K562 (cell line): Measurements from ENCODE around the gene ENO3. TPM values are rescaled to one million over a fixed set of nuclear protein-coding genes. Genes with fewer than 3 reads are reported as not detected.

Experiments used
- ATAC-seq: fragments of 200-7000 bp; cut with Tn5 transposase; 3 replicates; pipeline ENCODE4 v1.9.1; 2020; ENCODE audit warnings: moderate library complexity
- BruUV-seq: library from RNA; stranded (reverse); fragments of 400-500 nt; replicated peaks from 2 replicates; lab custom pipeline; 2021; lab: Mats Ljungman, UMichigan
- CTCF ChIA-PET: fragments of 300-600 bp; formaldehyde crosslinking; extraction: SDS; loops from one replicate; lab custom pipeline; 2021; ENCODE audit warnings: low intra/inter-chr PET ratio; lab: Yijun Ruan, JAX
- POLR2A ChIA-PET: fragments of 300-600, 350-650 bp; sonication (Branson Sonifier 250); formaldehyde crosslinking; extraction: SDS; loops from one replicate; lab custom pipeline; 2021; ENCODE audit warnings: antibody characterized with exemption, inconsistent platforms; lab: Yijun Ruan, JAX
- DNase-seq, 4 experiments: peaks; one replicate each; pipeline versions ENCODE4 v3.0.0 to v3.0.0-alpha.2; 2011 to 2018; ENCODE audit warnings: low spot score in 3 of 4, mixed read lengths in 3 of 4; ENCODE audit errors: extremely low read depth in 1 of 4
- FAIRE-seq: peaks from 2 replicates; lab custom pipeline; 2011; peaks lifted over from hg19 to GRCh38; lab: Jason Lieb, UNC
- H2AFZ ChIP-seq: 2 replicates; pipeline ENCODE4 v1.6.0; 2011; ENCODE audit warnings: low read depth, low read length, control low read depth, inconsistent platforms
- H3K27ac ChIP-seq: fragments of 200-600 bp; 3 replicates; pipeline ENCODE4 v1.8.0; 2011; ENCODE audit warnings: low read depth, mild to moderate bottlenecking, control low read depth, inconsistent platforms, low read length, moderate library complexity, mixed read lengths; ENCODE audit errors: extremely low read depth
- H3K27me3 ChIP-seq, 2 experiments: fragments of 300-600 bp in 1 of 2; 2 replicates in 1 of 2; 3 replicates in 1 of 2; pipeline versions ENCODE4 v1.6.0 to v1.8.0; 2011; ENCODE audit warnings: inconsistent platforms in 2 of 2, low read length in 2 of 2, mild to moderate bottlenecking in 1 of 2, mixed read lengths in 1 of 2, moderate library complexity in 1 of 2; ENCODE audit not compliant: control insufficient read depth in 2 of 2, insufficient read depth in 2 of 2
- H3K36me3 ChIP-seq: fragments of 300-600 bp; 3 replicates; pipeline ENCODE4 v1.8.0; 2011; ENCODE audit warnings: mild to moderate bottlenecking, low read length, inconsistent platforms; ENCODE audit not compliant: control insufficient read depth, insufficient read depth
- H3K4me1 ChIP-seq, 2 experiments: fragments of 200-600 bp in 1 of 2; replicated peaks in 1 of 2; 2 replicates in 1 of 2; 3 replicates in 1 of 2; pipeline versions ENCODE4 v1.5.1 to v1.8.0; 2011; ENCODE audit warnings: inconsistent platforms in 2 of 2, low read length in 2 of 2, mild to moderate bottlenecking in 1 of 2, mixed read lengths in 1 of 2, moderate library complexity in 1 of 2; ENCODE audit not compliant: control insufficient read depth in 2 of 2, insufficient read depth in 2 of 2
- H3K4me2 ChIP-seq: 2 replicates; pipeline ENCODE4 v1.6.1; 2011; ENCODE audit warnings: low read length, control low read depth, inconsistent platforms, mixed read lengths; ENCODE audit not compliant: insufficient read depth
- H3K4me3 ChIP-seq: fragments of 200-600 bp; sonication (generic), shearing (Covaris generic); 2 replicates; pipeline ENCODE4 v1.5.1; 2016; ENCODE audit warnings: control low read depth, inconsistent platforms
- H3K79me2 ChIP-seq: fragments of 200-600 bp; 3 replicates; pipeline ENCODE4 v1.8.0; 2011; ENCODE audit warnings: low read length, inconsistent platforms; ENCODE audit not compliant: control insufficient read depth, insufficient read depth
- H3K9ac ChIP-seq, 2 experiments: 2 replicates each; pipeline versions ENCODE4 v1.6.0 to v1.6.1; 2011; ENCODE audit warnings: low read depth in 2 of 2, low read length in 2 of 2, control low read depth in 1 of 2, inconsistent platforms in 1 of 2, mild to moderate bottlenecking in 1 of 2, mixed read lengths in 1 of 2; ENCODE audit not compliant: insufficient read depth in 1 of 2
- H3K9me1 ChIP-seq: one replicate; pipeline ENCODE4 v1.6.0; 2011; ENCODE audit warnings: inconsistent platforms, mild to moderate bottlenecking, low read length, moderate library complexity; ENCODE audit not compliant: control insufficient read depth, insufficient read depth
- H3K9me3 ChIP-seq: replicated peaks from 2 replicates; pipeline ENCODE4 v1.5.1; 2011; ENCODE audit warnings: low read depth, low read length, inconsistent platforms; ENCODE audit not compliant: control insufficient read depth, insufficient read depth
- H4K20me1 ChIP-seq: replicated peaks from 2 replicates; pipeline ENCODE4 v1.6.1; 2011; ENCODE audit warnings: low read length, inconsistent platforms, mixed read lengths; ENCODE audit not compliant: control insufficient read depth, insufficient read depth
- C11orf30 ChIP-seq: fragments of 450-650 bp; IDR thresholded peaks from 2 replicates; pipeline ENCODE4 v1.6.1; 2016; ENCODE audit warnings: low read depth, mild to moderate bottlenecking
- ETV1 ChIP-seq: fragments of 450-650 bp; conservative IDR thresholded peaks from 2 replicates; pipeline ENCODE4 v1.6.1; 2016; ENCODE audit warnings: missing genetic modification characterization, control low read depth, low read depth, missing compliant biosample characterization
- FOXP1 ChIP-seq: sonication (generic); formaldehyde crosslinking; IDR thresholded peaks from 2 replicates; pipeline ENCODE4 v1.8.0; 2022; ENCODE audit warnings: mild to moderate bottlenecking, missing genetic modification reagents
- KAT2B ChIP-seq: IDR thresholded peaks from one replicate; pipeline ENCODE4 v1.6.1; 2012; ENCODE audit warnings: low read depth, mild to moderate bottlenecking, control low read depth, inconsistent platforms, low read length, moderate library complexity
- MEIS2 ChIP-seq: fragments of 450-650 bp; IDR thresholded peaks from 2 replicates; pipeline ENCODE4 v1.6.1; 2014; ENCODE audit warnings: mild to moderate bottlenecking; ENCODE audit not compliant: partially characterized antibody
- TAL1 ChIP-seq: fragments of 450-650 bp; IDR thresholded peaks from 2 replicates; pipeline ENCODE4 v1.6.1; 2016; ENCODE audit warnings: mild to moderate bottlenecking
- WGBS: fragments of 100-300 bp; shearing (Covaris generic); methylation state at CpG from one replicate; pipeline ENCODE4 v1.1.6; 2016; ENCODE audit warnings: low coverage, mixed read lengths; ENCODE audit not compliant: insufficient coverage; ENCODE audit errors: missing lambda C conversion rate; 5-methylcytosine and 5-hydroxymethylcytosine counted together
- in situ Hi-C: fragments of 300-500 bp; cut with MboI; formaldehyde crosslinking; loops from 4 replicates; pipeline ENCODE4 v1.15.0; 2018; ENCODE audit warnings: inconsistent platforms, mixed read lengths
- intact Hi-C: fragments of 100-400 bp; cut with micrococcal nuclease; formaldehyde crosslinking; loops from 2 replicates; pipeline ENCODE4 v1.14.2; 2022
- polyA plus RNA-seq, 8 experiments: library from polyadenylated mRNA; depleted of rRNA in 4 of 8; stranded (reverse) in 5 of 8; unstranded in 3 of 8; fragments of >200 nt; fragmentation: Nextera tagmentation in 2 of 8; fragmentation: Illumina TruSeq in 1 of 8; extraction: Ambion mirVana in 2 of 8; extraction: Trizol in 1 of 8; gene quantifications; 2 replicates each; pipeline versions ENCODE4 v1.2.1 to v1.2.3, GENCODE V29; 2011 to 2014; ENCODE audit warnings: inconsistent platforms in 1 of 8, missing spikeins in 1 of 8
- total RNA-seq, 7 experiments: library from RNA; depleted of rRNA in 6 of 7; stranded (reverse); fragments of >200 nt in 6 of 7; fragmentation: Illumina TruSeq in 2 of 7; extraction: Trizol in 2 of 7; gene quantifications; 2 replicates each; pipeline versions ENCODE4 v1.2.1 to v1.2.3, GENCODE V29; 2011 to 2021; ENCODE audit warnings: low replicate concordance in 1 of 7
- TF ChIP-seq, protein P1 (sequence below): fragments of 200-600 bp; sonication (generic); IDR thresholded peaks from one replicate; pipeline ENCODE4 v1.6.1; 2012; ENCODE audit warnings: mild to moderate bottlenecking, low read depth, low read length, inconsistent platforms
- TF ChIP-seq, protein P2 (sequence below): sonication (generic); formaldehyde crosslinking; IDR thresholded peaks from 2 replicates; pipeline ENCODE4 v1.8.1; 2022; ENCODE audit warnings: missing genetic modification reagents

ENO3 gene
- total and polyA plus RNA-seq, 9 of the 15 experiments (the other 6 are each of a cell fraction or from before 2014, with no cell fraction given), result 5.7 to 17.2 (median 9.9) TPM

- no peak for FAIRE-seq
- BruUV-seq, result no TSS peak
- TF ChIP-seq, protein P1, sequence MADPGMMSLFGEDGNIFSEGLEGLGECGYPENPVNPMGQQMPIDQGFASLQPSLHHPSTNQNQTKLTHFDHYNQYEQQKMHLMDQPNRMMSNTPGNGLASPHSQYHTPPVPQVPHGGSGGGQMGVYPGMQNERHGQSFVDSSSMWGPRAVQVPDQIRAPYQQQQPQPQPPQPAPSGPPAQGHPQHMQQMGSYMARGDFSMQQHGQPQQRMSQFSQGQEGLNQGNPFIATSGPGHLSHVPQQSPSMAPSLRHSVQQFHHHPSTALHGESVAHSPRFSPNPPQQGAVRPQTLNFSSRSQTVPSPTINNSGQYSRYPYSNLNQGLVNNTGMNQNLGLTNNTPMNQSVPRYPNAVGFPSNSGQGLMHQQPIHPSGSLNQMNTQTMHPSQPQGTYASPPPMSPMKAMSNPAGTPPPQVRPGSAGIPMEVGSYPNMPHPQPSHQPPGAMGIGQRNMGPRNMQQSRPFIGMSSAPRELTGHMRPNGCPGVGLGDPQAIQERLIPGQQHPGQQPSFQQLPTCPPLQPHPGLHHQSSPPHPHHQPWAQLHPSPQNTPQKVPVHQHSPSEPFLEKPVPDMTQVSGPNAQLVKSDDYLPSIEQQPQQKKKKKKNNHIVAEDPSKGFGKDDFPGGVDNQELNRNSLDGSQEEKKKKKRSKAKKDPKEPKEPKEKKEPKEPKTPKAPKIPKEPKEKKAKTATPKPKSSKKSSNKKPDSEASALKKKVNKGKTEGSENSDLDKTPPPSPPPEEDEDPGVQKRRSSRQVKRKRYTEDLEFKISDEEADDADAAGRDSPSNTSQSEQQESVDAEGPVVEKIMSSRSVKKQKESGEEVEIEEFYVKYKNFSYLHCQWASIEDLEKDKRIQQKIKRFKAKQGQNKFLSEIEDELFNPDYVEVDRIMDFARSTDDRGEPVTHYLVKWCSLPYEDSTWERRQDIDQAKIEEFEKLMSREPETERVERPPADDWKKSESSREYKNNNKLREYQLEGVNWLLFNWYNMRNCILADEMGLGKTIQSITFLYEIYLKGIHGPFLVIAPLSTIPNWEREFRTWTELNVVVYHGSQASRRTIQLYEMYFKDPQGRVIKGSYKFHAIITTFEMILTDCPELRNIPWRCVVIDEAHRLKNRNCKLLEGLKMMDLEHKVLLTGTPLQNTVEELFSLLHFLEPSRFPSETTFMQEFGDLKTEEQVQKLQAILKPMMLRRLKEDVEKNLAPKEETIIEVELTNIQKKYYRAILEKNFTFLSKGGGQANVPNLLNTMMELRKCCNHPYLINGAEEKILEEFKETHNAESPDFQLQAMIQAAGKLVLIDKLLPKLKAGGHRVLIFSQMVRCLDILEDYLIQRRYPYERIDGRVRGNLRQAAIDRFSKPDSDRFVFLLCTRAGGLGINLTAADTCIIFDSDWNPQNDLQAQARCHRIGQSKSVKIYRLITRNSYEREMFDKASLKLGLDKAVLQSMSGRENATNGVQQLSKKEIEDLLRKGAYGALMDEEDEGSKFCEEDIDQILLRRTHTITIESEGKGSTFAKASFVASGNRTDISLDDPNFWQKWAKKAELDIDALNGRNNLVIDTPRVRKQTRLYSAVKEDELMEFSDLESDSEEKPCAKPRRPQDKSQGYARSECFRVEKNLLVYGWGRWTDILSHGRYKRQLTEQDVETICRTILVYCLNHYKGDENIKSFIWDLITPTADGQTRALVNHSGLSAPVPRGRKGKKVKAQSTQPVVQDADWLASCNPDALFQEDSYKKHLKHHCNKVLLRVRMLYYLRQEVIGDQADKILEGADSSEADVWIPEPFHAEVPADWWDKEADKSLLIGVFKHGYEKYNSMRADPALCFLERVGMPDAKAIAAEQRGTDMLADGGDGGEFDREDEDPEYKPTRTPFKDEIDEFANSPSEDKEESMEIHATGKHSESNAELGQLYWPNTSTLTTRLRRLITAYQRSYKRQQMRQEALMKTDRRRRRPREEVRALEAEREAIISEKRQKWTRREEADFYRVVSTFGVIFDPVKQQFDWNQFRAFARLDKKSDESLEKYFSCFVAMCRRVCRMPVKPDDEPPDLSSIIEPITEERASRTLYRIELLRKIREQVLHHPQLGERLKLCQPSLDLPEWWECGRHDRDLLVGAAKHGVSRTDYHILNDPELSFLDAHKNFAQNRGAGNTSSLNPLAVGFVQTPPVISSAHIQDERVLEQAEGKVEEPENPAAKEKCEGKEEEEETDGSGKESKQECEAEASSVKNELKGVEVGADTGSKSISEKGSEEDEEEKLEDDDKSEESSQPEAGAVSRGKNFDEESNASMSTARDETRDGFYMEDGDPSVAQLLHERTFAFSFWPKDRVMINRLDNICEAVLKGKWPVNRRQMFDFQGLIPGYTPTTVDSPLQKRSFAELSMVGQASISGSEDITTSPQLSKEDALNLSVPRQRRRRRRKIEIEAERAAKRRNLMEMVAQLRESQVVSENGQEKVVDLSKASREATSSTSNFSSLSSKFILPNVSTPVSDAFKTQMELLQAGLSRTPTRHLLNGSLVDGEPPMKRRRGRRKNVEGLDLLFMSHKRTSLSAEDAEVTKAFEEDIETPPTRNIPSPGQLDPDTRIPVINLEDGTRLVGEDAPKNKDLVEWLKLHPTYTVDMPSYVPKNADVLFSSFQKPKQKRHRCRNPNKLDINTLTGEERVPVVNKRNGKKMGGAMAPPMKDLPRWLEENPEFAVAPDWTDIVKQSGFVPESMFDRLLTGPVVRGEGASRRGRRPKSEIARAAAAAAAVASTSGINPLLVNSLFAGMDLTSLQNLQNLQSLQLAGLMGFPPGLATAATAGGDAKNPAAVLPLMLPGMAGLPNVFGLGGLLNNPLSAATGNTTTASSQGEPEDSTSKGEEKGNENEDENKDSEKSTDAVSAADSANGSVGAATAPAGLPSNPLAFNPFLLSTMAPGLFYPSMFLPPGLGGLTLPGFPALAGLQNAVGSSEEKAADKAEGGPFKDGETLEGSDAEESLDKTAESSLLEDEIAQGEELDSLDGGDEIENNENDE, result no peak
- TF ChIP-seq C11orf30 (peak; percentile 56; the same call in 1 of the 2 replicates), TAL1 (no peak), ETV1 (tag) (peak; percentile 26; the same call in 1 of the 2 replicates), FOXP1 (CRISPR knock-in tag) (peak; percentile 76; the same call in 1 of the 2 replicates), KAT2B (no peak), MEIS2 (peak; percentile 33)
- TF ChIP-seq, protein P2, sequence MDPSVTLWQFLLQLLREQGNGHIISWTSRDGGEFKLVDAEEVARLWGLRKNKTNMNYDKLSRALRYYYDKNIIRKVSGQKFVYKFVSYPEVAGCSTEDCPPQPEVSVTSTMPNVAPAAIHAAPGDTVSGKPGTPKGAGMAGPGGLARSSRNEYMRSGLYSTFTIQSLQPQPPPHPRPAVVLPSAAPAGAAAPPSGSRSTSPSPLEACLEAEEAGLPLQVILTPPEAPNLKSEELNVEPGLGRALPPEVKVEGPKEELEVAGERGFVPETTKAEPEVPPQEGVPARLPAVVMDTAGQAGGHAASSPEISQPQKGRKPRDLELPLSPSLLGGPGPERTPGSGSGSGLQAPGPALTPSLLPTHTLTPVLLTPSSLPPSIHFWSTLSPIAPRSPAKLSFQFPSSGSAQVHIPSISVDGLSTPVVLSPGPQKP (CRISPR knock-in tag), result no peak
Measured at GRCh38 chr17:4967539-4968485, 16.9 kb downstream of the ENO3 start, which contains the start of gene SPAG7. TSS of gene SPAG7 (minus strand) at chr17:4967817. CDS start at chr17:4967804, 13 bp downstream.

More at GRCh38 chr17:4967539-4968485, 16.9 kb downstream of the ENO3 start, which contains the start of gene SPAG7:
- no peaks in the 10 kb centered on the region for H4K20me1 ChIP-seq
- peak within 1 kb of the TSS; percentile 89 to 94 for H3K9ac ChIP-seq
- H3K27ac ChIP-seq, result peak within 1 kb of the TSS; percentile 95
- intact Hi-C loops, result loop anchor here (1.0 to 10.0 kb wide), 3 partner anchors 17 to 63 kb away; partner anchors contain the start of genes CHRNE and ENO3
- H3K4me3 ChIP-seq, result peak within 1 kb of the TSS; percentile 70
- ATAC-seq (peak; percentile 79), DNase-seq (peak; percentile 84 to 94 (median 88))
- ChIA-PET POLR2A (interaction anchor here (0.6 to 3.2 kb wide), 10 partner anchors 10 to 58 kb away, joined by 3 to 38 read pairs (median 5); partner anchors contain the start of genes ENO3, PFN1 and RNF167), CTCF (no interaction called here)
- no peaks in the 10 kb centered on the region for H3K9me1 ChIP-seq
- H3K4me1 ChIP-seq, result peaks cover 22 to 23% of the 10 kb centered on the region in 2 experiments
- 5% methylated on average over 39 of the region's 66 CpGs for WGBS
- H3K4me2 ChIP-seq, result peak within 1 kb of the TSS; percentile 89
- peaks cover 26% of the 10 kb centered on the region for H3K79me2 ChIP-seq
- in situ Hi-C loops, result no loop called here
- H3K27me3 ChIP-seq, result no peaks in the 10 kb centered on the region
- no peaks in the 10 kb centered on the region for H3K9me3 ChIP-seq
- H2AFZ ChIP-seq, result peak within 1 kb of the TSS; percentile 87
- peaks cover 46% of the 10 kb centered on the region; the same call in 2 of the 3 replicates for H3K36me3 ChIP-seq
